WTC11 (cell line): Measurements from ENCODE around the gene PRKACA.

Experiments
- CTCF ChIP-seq: fragments of 200-600 bp; IDR thresholded peaks from 2 replicates; pipeline ENCODE4 v1.8.0; 2022; ENCODE audit warnings: antibody characterized with exemption
- ESRRA ChIP-seq: sonication (generic); formaldehyde crosslinking; IDR thresholded peaks from 2 replicates; pipeline ENCODE4 v1.8.1; 2022; ENCODE audit warnings: mild to moderate bottlenecking, missing genetic modification reagents, borderline replicate concordance
- GRHL2 ChIP-seq: fragments of 250-450 bp; sonication (Bioruptor Pico); IDR thresholded peaks from 2 replicates; pipeline ENCODE4 v1.8.0; 2022; ENCODE audit warnings: mild to moderate bottlenecking, moderate library complexity; ENCODE audit not compliant: insufficient replicate concordance, severe bottlenecking
- IRF2 ChIP-seq: sonication (generic); formaldehyde crosslinking; IDR thresholded peaks from 2 replicates; pipeline ENCODE4 v1.8.0; 2022; ENCODE audit warnings: low read depth, missing genetic modification reagents, borderline replicate concordance
- MAX ChIP-seq: sonication (generic); formaldehyde crosslinking; IDR thresholded peaks from 2 replicates; pipeline ENCODE4 v1.8.0; 2022; ENCODE audit warnings: mild to moderate bottlenecking, missing genetic modification reagents
- ZBTB43 ChIP-seq: sonication (generic); formaldehyde crosslinking; IDR thresholded peaks from 2 replicates; pipeline ENCODE4 v1.8.1; 2023; ENCODE audit warnings: mild to moderate bottlenecking, missing genetic modification reagents

GRCh38 chr19:14054099-14054498, 63.5 kb downstream of the PRKACA start:
- TF ChIP-seq MAX (CRISPR knock-in tag) (no peak), ESRRA (no peak), GRHL2 (no peak), IRF2 (no peak), CTCF (no peak), ZBTB43 (CRISPR knock-in tag) (no peak)
